Activated T-cell treated with anti-CD3 and anti-CD28 coated beads for 48 hours (primary cell): ENCODE results near the gene BAMBI.
"Not testable (repeated sequence)": the region's sequence is repeated elsewhere in the genome, so short reads cannot be mapped to it uniquely, and the experiment has no call there.

Experiments used
- DNase-seq: peaks from one replicate; pipeline ENCODE4 v3.0.0-alpha.2; 2020; ENCODE audit warnings: low read depth

Gene BAMBI

GRCh38 chr10:28676968-28677887 lies at the start of gene BAMBI:
TSS of gene BAMBI (plus strand) at chr10:28677521. CDS start at chr10:28677898, 377 bp downstream.
- peak; percentile 95 for DNase-seq

DNA sequence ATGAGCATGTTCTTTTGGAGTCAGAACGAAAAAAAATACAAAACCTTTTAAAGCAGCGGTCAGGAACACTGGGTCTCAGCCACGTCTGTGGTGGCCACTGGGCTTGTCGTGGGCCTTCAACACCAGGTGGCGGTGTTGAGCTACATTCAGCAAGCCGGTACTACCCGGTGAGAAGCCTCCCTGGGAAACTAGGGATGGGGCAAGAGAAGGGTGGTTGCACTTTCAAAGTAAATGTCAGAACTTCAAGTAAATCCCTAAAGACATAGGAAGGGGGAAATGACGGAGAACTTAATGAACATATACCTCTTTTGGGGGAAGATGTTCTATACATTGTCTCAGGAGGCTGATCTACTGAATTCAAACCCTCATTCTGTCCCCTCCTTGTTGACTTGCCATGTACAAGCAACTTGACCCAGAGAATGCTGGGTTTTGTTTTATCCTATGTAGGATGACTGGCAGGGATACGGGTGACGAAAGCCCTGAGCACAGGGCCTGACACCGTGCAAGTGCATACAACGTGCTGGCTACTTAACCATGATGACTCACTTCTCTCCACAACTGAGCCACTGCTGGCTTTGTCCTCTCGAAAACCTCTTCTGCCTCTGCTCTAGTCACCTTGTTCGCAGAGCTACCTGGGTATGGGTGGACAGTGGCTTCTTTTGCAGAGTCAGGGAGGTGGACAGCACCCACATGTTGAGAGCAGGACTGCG lies 49.0 kb upstream of the BAMBI start:
- DNase-seq, result peak; percentile 61

GRCh38 chr10:28631896-28632583 lies 45.3 kb upstream of the BAMBI start:
- DNase-seq, result no peak

DNA sequence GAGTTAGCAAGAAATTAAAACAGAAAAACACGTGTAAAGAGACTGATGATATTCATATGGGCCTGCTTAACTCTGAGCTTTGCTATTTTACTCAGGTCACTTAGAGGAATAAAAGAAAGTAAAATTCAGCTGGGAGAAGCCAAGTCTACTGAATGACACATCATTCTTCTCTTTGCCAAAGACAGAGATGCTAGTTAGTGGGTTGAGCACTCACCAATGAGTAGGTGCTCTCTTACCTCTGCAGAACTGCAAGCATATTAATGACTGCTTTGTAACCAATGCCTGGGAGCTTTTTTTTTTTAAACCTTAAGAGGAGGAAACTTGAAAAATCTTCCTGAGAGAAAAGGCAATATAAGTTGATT lies 44.8 kb upstream of the BAMBI start:
- DNase-seq, result no peak

- no peak for DNase-seq
Measured at GRCh38 chr10:28633750-28634149, 43.6 kb upstream of the BAMBI start.

- DNase-seq, result no peak
Measured at GRCh38 chr10:28637346-28637745, 40.0 kb upstream of the BAMBI start.

DNA sequence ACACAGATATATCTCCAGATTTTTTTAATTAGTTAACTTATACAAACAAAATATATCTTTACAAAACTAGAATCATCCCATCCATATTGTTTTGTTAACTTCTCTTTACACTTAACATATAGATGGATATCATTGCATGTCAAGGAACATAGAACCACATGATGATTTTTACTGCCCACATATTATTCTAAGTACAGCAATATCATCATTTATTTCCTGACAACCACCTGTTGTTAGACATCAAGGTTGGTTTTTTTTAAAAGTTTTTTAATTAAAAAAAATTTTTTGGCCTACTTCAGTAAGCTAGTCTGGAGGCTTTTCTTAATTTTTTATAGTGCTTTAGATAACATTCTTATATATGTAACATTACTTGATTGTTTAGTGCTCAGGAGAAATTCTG lies 38.9 kb upstream of the BAMBI start:
- DNase-seq, result no peak

DNA sequence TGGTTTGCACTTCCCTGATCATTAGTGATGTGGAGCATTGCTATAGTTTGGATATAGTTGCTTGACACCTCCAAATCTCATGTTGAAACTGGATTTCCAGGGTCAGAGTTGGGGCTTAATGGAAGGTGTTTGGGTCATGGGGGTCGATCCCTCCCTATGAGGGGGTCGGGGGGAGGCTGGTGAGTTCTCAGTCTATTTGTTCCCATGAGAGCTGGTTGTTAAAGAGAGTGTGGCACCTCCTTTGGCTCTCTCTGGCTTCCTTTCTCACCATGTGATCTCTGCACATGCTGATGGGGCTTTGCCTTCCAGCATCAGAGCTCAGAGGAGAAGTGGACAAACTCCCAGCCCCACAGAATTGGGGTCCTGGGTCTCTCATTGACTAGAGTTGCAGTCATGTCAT lies 36.8 kb upstream of the BAMBI start:
- no peak for DNase-seq

- no peak for DNase-seq
Measured at GRCh38 chr10:28644647-28645046, 32.7 kb upstream of the BAMBI start.

DNA sequence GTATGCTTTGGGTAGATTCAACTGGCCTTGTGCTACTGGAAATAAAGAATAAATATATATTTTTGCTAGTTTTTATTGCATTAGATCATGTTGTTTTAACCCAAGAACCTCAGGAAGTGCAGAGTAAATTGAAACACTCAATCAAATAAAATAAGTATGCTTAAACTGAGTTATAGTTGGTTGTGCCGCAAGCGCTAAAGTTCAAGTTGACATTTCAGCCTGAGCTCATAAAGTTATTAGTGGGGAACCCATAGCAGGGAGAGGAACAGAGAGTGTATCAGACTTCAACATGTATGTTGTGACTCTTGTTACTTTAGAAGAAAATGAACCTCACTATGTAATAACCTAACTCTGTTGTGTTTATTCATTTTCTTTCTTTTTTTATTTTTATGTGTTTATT lies 25.2 kb upstream of the BAMBI start:
- no peak for DNase-seq

DNA sequence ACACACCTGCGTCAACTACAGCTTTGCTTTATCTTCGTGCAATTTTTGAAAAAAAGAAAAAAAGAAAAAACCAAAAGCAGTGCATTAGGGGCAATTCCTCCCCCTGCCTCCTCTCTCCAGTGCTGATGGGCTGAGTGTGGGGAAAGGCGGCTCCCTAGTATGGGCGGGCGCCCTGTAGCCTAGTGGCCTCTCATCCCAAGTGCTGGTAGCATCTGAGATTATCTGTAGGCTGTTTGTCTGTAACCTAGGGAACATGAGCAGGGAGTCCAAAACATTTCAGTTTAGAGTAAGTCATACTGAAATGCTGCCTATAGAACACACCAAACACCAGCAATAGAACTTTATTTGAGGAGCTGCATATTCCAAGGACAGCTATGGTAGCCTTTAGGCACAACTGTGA lies 24.6 kb upstream of the BAMBI start:
- no peak for DNase-seq

- not testable (repeated sequence) for DNase-seq
Measured at GRCh38 chr10:28658824-28659223, 18.5 kb upstream of the BAMBI start.

DNA sequence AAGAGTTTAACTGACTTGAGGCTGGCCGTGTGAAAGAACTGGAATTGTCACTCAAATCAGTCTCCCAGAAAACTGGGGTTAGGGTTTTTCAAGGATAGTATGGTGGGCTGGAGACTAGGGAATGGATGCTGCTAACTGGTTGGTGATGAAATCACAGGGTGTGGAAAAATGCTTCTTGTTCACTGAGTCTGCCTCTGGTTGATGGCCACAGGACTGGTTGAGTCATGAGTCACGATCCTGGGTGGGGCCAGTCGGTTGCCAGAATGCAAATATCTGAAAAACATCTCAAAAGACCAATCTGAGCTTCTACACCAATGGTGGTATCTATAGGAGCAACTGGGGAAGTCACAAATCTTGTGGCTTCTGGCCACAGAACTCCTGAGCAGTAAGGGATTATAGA lies 16.3 kb upstream of the BAMBI start:
- no peak for DNase-seq

GRCh38 chr10:28663576-28664368 lies 13.5 kb upstream of the BAMBI start:
- DNase-seq, result peak; percentile 52

- no peak for DNase-seq
Measured at GRCh38 chr10:28664369-28664740, 13.0 kb upstream of the BAMBI start.

DNA sequence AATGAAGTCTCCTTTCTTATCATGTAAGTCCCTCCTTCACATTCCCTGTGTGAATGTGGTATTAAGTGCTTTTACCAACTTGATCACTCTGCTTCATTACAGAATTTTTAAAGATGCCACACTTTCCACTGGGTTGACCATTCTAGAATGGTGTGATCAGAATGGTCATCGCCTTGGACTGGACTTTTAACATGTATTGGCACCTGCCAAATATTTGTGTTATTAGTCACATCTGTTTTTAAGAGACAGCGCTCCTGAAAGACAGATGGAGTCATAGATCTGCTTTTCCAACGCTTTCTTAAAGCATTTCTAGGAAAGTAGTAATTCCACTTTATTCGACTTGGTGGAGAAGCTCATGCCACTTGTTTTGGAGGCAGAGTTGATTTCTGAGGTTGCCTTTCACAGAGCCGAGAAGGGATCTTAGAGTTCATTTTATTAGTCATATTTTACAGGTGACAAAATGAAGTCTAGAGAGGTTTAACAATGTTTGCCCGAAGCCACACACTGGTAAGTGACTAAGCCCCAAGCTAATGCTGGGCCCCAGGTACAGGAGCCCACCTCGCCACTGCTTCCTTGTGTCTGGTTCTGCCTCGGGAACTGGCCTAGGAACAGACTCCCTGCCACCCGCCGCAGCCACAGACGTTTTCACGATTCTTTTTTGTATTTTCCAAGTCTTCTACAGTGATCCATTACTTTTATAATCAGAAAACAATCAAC lies 10.4 kb upstream of the BAMBI start:
- no peak for DNase-seq

- DNase-seq, result peak; percentile 57
Measured at GRCh38 chr10:28668363-28669226, 8.7 kb upstream of the BAMBI start.

DNA sequence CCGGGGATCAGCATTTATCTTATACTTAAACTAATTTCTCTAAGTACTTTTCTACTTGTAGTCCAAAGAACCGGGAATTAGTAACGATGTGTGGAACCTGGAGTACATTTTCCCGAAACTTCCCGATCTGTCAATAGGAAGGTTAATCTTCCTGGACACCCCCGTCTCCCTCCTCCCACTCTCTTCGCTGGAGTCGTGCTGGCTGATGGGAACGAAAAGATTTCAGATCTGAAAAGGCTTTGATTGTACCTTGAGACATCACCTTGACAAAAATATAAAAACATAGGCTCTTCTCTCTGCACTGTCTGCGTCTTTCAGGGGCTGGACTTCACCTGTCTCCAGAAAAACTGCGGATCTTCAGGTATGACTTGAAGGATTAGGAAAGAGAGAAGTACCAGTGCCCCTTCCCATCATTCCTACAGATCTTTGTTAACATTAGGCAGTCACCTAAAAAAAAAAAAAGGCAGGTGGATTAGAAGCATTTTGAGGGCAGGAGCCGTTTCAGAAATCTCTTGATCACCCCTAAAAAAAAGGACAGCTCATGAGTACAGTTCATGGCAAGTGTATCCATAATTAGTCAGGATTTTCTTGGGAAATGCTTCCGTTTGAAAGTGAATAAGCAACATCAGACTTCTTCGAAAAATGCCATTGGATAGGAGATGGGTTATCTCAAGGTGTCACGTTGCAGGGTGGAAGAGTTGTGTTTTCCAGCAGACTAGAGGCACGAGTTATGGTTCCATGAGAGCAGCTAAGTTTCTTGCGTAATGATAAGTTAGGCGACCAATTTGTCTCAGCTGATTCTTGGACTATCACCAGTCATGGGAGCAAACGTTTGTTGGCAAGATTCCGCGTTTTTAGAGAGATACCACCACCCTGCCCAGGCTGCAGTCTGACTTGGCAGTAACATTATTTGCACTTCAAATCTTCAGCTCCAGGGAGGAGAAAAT lies 7.8 kb upstream of the BAMBI start:
- no peak for DNase-seq

GRCh38 chr10:28674782-28675181 lies 2.5 kb upstream of the BAMBI start:
- no peak for DNase-seq
